ENCODE measurements around the gene ARFGAP1.

- no peak for TF ChIP-seq EZH2 (IDR thresholded peaks at IDR 0.05; ENCODE audit: borderline replicate concordance, low read depth, low read length, severe bottlenecking)
- no peak for TF ChIP-seq CTCF (IDR thresholded peaks at IDR 0.05; ENCODE audit: extremely low read depth in 1 of 2, insufficient read depth in 1 of 2, low read depth in 1 of 2, low read length in 2 of 2)
- no peak for TF ChIP-seq POLR2A (IDR thresholded peaks at IDR 0.05; ENCODE audit: low read depth, low read length)
- TF ChIP-seq POLR2AphosphoS5 (IDR thresholded peaks at IDR 0.05; ENCODE audit: insufficient read depth, low read depth, low read length), result no peak
- TF ChIP-seq FOS (IDR thresholded peaks at IDR 0.05; ENCODE audit: borderline replicate concordance, insufficient read depth, low read length), result no peak
Observed at GRCh38 chr20:63319164-63320040, 46.8 kb downstream of the ARFGAP1 start.
